ENCODE data around the gene AKAP13. TPM values are rescaled to one million over a fixed set of nuclear protein-coding genes. Genes with fewer than 3 reads are reported as not detected.

AKAP13 gene
- total RNA-seq, 4 donors from 2014 or later = 105 to 167 (median 129) TPM

GRCh38 chr15:85750319-85751290 lies 370.2 kb downstream of the AKAP13 start:
- peak in 1 of 2 donors; percentile 92 for DNase-seq (ENCODE audit: low spot score in 2 of 2)
- no peak for TF ChIP-seq CTCF (IDR thresholded peaks at IDR 0.05)
- TF ChIP-seq POLR2A (IDR thresholded peaks at IDR 0.05) = no peak
- H3K4me3 ChIP-seq (ENCODE audit: low read depth, poor library complexity, severe bottlenecking) = no peak overlapping the region
- WGBS, 2 donors = 23% methylated on average over 26 to 27 of the region's 27 CpGs
- intact Hi-C loops (cut with DNase I; ENCODE audit: low total_unique reads) = no loop called here

GRCh38 chr15:85751291-85752123 lies 371.1 kb downstream of the AKAP13 start:
- TF ChIP-seq POLR2A (IDR thresholded peaks at IDR 0.05) (no peak), CTCF (IDR thresholded peaks at IDR 0.05) (no peak)
- H3K4me3 ChIP-seq (ENCODE audit: low read depth, poor library complexity, severe bottlenecking) = no peak overlapping the region
- 54 to 57% methylated on average over 15 of the region's 15 CpGs for whole genome bisulfite sequencing, 2 donors
- peak in 1 of 2 donors; percentile 81 for DNase-seq (ENCODE audit: low spot score in 2 of 2)
- intact Hi-C loops (cut with DNase I; ENCODE audit: low total_unique reads) = no loop called here

- H3K4me3 ChIP-seq (ENCODE audit: low read depth, poor library complexity, severe bottlenecking) = no peak overlapping the region
- intact Hi-C loops (cut with DNase I; ENCODE audit: low total_unique reads) = no loop called here
- no peak for TF ChIP-seq POLR2A (IDR thresholded peaks at IDR 0.05)
- no peak for TF ChIP-seq CTCF (IDR thresholded peaks at IDR 0.05)
- DNase-seq (ENCODE audit: low spot score in 2 of 2) = peak in 1 of 2 donors; percentile 80
- WGBS, 2 donors = 68% methylated on average over 15 of the region's 15 CpGs
Measured at GRCh38 chr15:85752124-85752475, 371.7 kb downstream of the AKAP13 start.

- no peak for TF ChIP-seq POLR2A (IDR thresholded peaks at IDR 0.05)
- TF ChIP-seq CTCF (IDR thresholded peaks at IDR 0.05) = no peak
- 32 to 37% methylated on average over 8 of the region's 8 CpGs for WGBS, 2 donors
- intact Hi-C loops (cut with DNase I; ENCODE audit: low total_unique reads) = no loop called here
- DNase-seq (ENCODE audit: low spot score in 2 of 2) = peak in 1 of 2 donors; percentile 88
- H3K4me3 ChIP-seq (ENCODE audit: low read depth, poor library complexity, severe bottlenecking) = no peak overlapping the region
Measured at GRCh38 chr15:85752491-85752961, 372.1 kb downstream of the AKAP13 start.

- 86 to 94% methylated on average over 1 of the region's 1 CpG for WGBS, 2 donors
- DNase-seq (ENCODE audit: low spot score in 2 of 2) = peak in 1 of 2 donors; percentile 14
- TF ChIP-seq POLR2A (IDR thresholded peaks at IDR 0.05) (no peak), CTCF (IDR thresholded peaks at IDR 0.05) (no peak)
- intact Hi-C loops (cut with DNase I; ENCODE audit: low total_unique reads) = no loop called here
- H3K4me3 ChIP-seq (ENCODE audit: low read depth, poor library complexity, severe bottlenecking) = no peak overlapping the region
Measured at GRCh38 chr15:85753261-85753660, 372.9 kb downstream of the AKAP13 start.
